Measurements from ENCODE around the gene CAMKMT. TPM values are rescaled to one million over a fixed set of nuclear protein-coding genes. Genes with fewer than 3 reads are reported as not detected.

Gene CAMKMT
- total RNA-seq, 2 experiments from 2014 or later = 25.7 to 27.4 TPM

DNA sequence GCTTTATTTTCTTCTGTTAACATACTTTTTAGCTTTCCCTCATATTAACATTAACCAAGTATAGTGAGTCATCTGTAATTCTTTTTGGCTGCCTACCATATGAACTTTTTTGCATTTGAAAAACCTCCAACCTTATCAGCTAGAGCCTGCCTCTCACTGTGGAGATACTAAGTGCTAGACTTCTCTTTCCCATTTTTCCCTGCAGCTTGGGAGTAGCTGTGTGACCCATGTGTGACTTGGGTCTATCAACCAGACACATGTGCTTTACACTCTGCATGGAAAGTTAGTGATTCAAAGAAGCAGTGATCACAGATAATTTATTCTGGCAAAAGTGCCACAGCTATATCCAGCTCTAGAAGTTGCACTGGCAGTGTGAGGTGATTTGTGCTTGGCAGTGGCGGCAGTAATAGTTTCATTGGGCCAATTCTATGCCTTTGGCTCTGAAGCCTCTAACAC, 36.7 kb upstream of the CAMKMT start:
- H3K36me3 ChIP-seq (ENCODE audit: insufficient read depth, low read length) = peaks cover 68% of the 10 kb centered on the region
- H3K79me2 ChIP-seq (ENCODE audit: insufficient read depth, low read depth, low read length) = no peaks in the 10 kb centered on the region
- no peaks in the 10 kb centered on the region for H3K4me1 ChIP-seq (ENCODE audit: insufficient read depth, low read length, poor library complexity, severe bottlenecking)
- H3K9me2 ChIP-seq (ENCODE audit: insufficient read depth, low read length) = no peaks in the 10 kb centered on the region
- TF ChIP-seq CTCF (conservative IDR thresholded peaks at IDR 0.05; ENCODE audit: low read length) = no peak
- TF ChIP-seq EZH2phosphoT487 (IDR thresholded peaks at IDR 0.05; ENCODE audit: borderline replicate concordance, low read depth, low read length) = no peak
- H2AFZ ChIP-seq (ENCODE audit: low read length) = no peak overlapping the region
- no peaks in the 10 kb centered on the region for H4K20me1 ChIP-seq (ENCODE audit: insufficient read depth, low read length)
- no peak for DNase-seq (ENCODE audit: low spot score)
- H3K4me2 ChIP-seq (ENCODE audit: low read length) = no peak overlapping the region
- POLR2A ChIA-PET = no interaction called here
- no peaks in the 10 kb centered on the region for H3K9me3 ChIP-seq (ENCODE audit: low read length)
- no peak overlapping the region for H3K4me3 ChIP-seq (ENCODE audit: low read depth, low read length, poor library complexity, severe bottlenecking)
- intact Hi-C loops (cut with micrococcal nuclease; ENCODE audit: unreplicated experiment) = no loop called here
- no peak overlapping the region for H3K27ac ChIP-seq (ENCODE audit: low read depth, low read length, poor library complexity, severe bottlenecking)
- no TSS peak for BruUV-seq (replicated peaks)
- CTCF ChIA-PET (ENCODE audit: unreplicated experiment) = no interaction called here

DNA sequence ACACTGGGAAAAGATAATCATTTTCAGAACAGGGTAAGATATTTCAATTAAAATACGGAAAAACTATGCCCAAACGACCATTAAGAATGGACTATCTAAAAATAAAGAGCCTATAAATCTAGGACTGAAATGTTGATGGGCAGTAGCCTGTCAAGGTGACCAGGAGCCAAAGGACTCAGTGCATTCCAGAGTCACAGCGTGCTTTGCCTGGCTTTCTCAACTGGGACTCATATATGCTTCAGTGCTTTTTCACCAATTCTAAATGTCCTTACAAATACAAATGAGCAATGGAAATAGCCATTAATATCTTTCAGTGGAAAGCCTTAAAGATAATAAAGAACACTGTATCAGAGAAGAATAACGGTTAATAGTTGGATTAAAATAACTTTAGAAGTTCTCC, 35.9 kb upstream of the CAMKMT start:
- no peaks in the 10 kb centered on the region for H3K9me2 ChIP-seq (ENCODE audit: insufficient read depth, low read length)
- H3K4me1 ChIP-seq (ENCODE audit: insufficient read depth, low read length, poor library complexity, severe bottlenecking) = no peaks in the 10 kb centered on the region
- ChIA-PET POLR2A (no interaction called here), CTCF (ENCODE audit: unreplicated experiment) (no interaction called here)
- H3K36me3 ChIP-seq (ENCODE audit: insufficient read depth, low read length) = peaks cover 67% of the 10 kb centered on the region
- intact Hi-C loops (cut with micrococcal nuclease; ENCODE audit: unreplicated experiment) = no loop called here
- DNase-seq (ENCODE audit: low spot score) = no peak
- no peaks in the 10 kb centered on the region for H3K79me2 ChIP-seq (ENCODE audit: insufficient read depth, low read depth, low read length)
- H2AFZ ChIP-seq (ENCODE audit: low read length) = no peak overlapping the region
- no TSS peak for BruUV-seq (replicated peaks)
- no peak overlapping the region for H3K4me3 ChIP-seq (ENCODE audit: low read depth, low read length, poor library complexity, severe bottlenecking)
- H3K4me2 ChIP-seq (ENCODE audit: low read length) = no peak overlapping the region
- no peak overlapping the region for H3K27ac ChIP-seq (ENCODE audit: low read depth, low read length, poor library complexity, severe bottlenecking)
- H4K20me1 ChIP-seq (ENCODE audit: insufficient read depth, low read length) = no peaks in the 10 kb centered on the region
- H3K9me3 ChIP-seq (ENCODE audit: low read length) = no peaks in the 10 kb centered on the region
- no peak for TF ChIP-seq CTCF (conservative IDR thresholded peaks at IDR 0.05; ENCODE audit: low read length)
- no peak for TF ChIP-seq EZH2phosphoT487 (IDR thresholded peaks at IDR 0.05; ENCODE audit: borderline replicate concordance, low read depth, low read length)

DNA sequence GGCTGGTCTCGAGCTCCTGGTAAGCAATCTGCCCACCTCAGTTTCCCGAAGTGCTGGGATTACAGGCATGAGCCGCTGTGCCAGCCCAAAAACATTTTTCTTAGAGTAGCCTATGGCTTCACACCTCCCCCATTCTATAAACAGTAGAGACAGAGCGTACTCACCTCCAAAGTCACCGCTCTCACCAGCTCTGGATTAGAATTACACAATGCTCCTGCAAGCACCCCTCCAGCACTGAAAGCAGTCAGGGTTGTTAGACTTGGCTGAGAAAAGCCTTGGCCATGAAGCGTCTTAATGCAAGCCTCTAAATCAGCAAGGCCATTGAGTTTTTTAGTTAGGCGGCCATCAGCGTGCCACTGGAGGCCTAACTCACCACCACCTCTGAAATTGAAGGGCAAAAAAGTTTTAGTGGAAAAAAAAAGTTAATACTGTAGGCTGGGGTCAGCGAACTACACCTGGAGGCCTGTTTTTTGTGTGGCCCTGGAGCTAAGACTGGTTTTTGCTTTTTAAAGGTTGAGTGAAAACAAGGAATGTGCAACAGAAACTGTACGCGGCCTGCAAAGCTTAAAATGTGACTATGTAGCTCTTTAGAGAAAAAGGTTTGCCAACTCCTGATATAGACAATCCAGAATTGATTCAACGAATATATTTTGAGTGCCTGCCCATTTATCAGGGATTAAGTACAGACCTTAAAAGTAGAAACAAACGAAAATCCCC, 35.0 kb upstream of the CAMKMT start:
- Histone ChIP-seq H3K4me2 (ENCODE audit: low read length) (no peak overlapping the region), H3K9me3 (ENCODE audit: low read length) (no peaks in the 10 kb centered on the region), H3K4me1 (ENCODE audit: insufficient read depth, low read length, poor library complexity, severe bottlenecking) (no peaks in the 10 kb centered on the region), H3K36me3 (ENCODE audit: insufficient read depth, low read length) (peaks cover 66% of the 10 kb centered on the region), H3K27ac (ENCODE audit: low read depth, low read length, poor library complexity, severe bottlenecking) (no peak overlapping the region), H3K9me2 (ENCODE audit: insufficient read depth, low read length) (no peaks in the 10 kb centered on the region), H2AFZ (ENCODE audit: low read length) (no peak overlapping the region), H4K20me1 (ENCODE audit: insufficient read depth, low read length) (no peaks in the 10 kb centered on the region), H3K4me3 (ENCODE audit: low read depth, low read length, poor library complexity, severe bottlenecking) (no peak overlapping the region), H3K79me2 (ENCODE audit: insufficient read depth, low read depth, low read length) (no peaks in the 10 kb centered on the region)
- TF ChIP-seq EZH2phosphoT487 (IDR thresholded peaks at IDR 0.05; ENCODE audit: borderline replicate concordance, low read depth, low read length) (no peak), CTCF (conservative IDR thresholded peaks at IDR 0.05; ENCODE audit: low read length) (no peak)
- intact Hi-C loops (cut with micrococcal nuclease; ENCODE audit: unreplicated experiment) = no loop called here
- POLR2A ChIA-PET = no interaction called here
- CTCF ChIA-PET (ENCODE audit: unreplicated experiment) = no interaction called here
- no peak for DNase-seq (ENCODE audit: low spot score)
- no TSS peak for BruUV-seq (replicated peaks)
